A172 (cell line): ENCODE data around the gene FAM221A. TPM values are rescaled to one million over a fixed set of nuclear protein-coding genes. Genes with fewer than 3 reads are reported as not detected.
"Not testable (repeated sequence)": the region's sequence is repeated elsewhere in the genome, so short reads cannot be mapped to it uniquely, and the experiment has no call there.

Source experiments
- DNase-seq: peaks from one replicate; pipeline ENCODE4 v3.0.0-alpha.2; 2015; ENCODE audit warnings: low spot score
- total RNA-seq: library from RNA; depleted of rRNA; stranded (reverse); fragments of >200 nt; shearing (Covaris generic); gene quantifications from 2 replicates; pipeline ENCODE4 v1.2.3, GENCODE V29; 2014; rRNA removed

FAM221A gene
- total RNA-seq, 1 experiment from 2014 or later: 16.6 TPM

GRCh38 chr7:23709081-23709750 is 29.2 kb downstream of the FAM221A start:
- DNase-seq: no peak

GRCh38 chr7:23710000-23710399 is 30.0 kb downstream of the FAM221A start, which contains the start of gene STK31:
Gene STK31, plus strand, starts transcription at chr7:23710219. Its CDS starts 67 bp downstream, at chr7:23710286.
- DNase-seq: no peak

- DNase-seq: peak; percentile 77
These were observed 32.6 kb downstream of the FAM221A start for GRCh38 chr7:23712368-23713284.

- peak; percentile 94 for DNase-seq
These were observed 33.5 kb downstream of the FAM221A start for GRCh38 chr7:23713285-23714149.

GRCh38 chr7:23714150-23714464 is 34.1 kb downstream of the FAM221A start:
- DNase-seq: no peak

GRCh38 chr7:23714579-23714978 is 34.6 kb downstream of the FAM221A start:
- DNase-seq: no peak

- no peak for DNase-seq
These were observed 35.1 kb downstream of the FAM221A start for GRCh38 chr7:23715099-23715498.

GRCh38 chr7:23717788-23718187 is 37.8 kb downstream of the FAM221A start:
- DNase-seq: no peak

GRCh38 chr7:23721456-23721855 is 41.5 kb downstream of the FAM221A start:
- DNase-seq: no peak

- not testable (repeated sequence) for DNase-seq
These were observed 42.7 kb downstream of the FAM221A start for GRCh38 chr7:23722587-23723216.

GRCh38 chr7:23724113-23724512 is 44.1 kb downstream of the FAM221A start:
- DNase-seq: not testable (repeated sequence)

GRCh38 chr7:23742051-23742450 is 62.1 kb downstream of the FAM221A start:
- DNase-seq: no peak

GRCh38 chr7:23743226-23743625 is 63.2 kb downstream of the FAM221A start:
- no peak for DNase-seq

- no peak for DNase-seq
These were observed 66.6 kb downstream of the FAM221A start for GRCh38 chr7:23746629-23747028.

GRCh38 chr7:23751852-23752251 is 71.9 kb downstream of the FAM221A start:
- no peak for DNase-seq

Other genes starting within 250 kb of the FAM221A start
- 64.3 and 74.1 TPM in 2 replicates for gene IGF2BP3, start 209.7 kb upstream of the FAM221A start, total RNA-seq
- gene TRA2A, start 148.2 kb upstream of the FAM221A start, total RNA-seq: 18.9 and 27.5 TPM in 2 replicates
- 14.9 and 15.7 TPM in 2 replicates for gene CCDC126, start 82.8 kb upstream of the FAM221A start, total RNA-seq
- gene STK31, start 30.0 kb downstream of the FAM221A start, total RNA-seq: 0.07 and 0.45 TPM in 2 replicates